ENCODE results near the gene BOLL.

The BOLL gene

GRCh38 chr2:197805715-197806633 is 20.9 kb upstream of the BOLL start:
- Histone ChIP-seq H3K36me3 (ENCODE audit: insufficient read depth, low read depth, low read length) (no peaks in the 10 kb centered on the region), H3K27ac (ENCODE audit: low read length) (no peak overlapping the region), H3K4me1 (ENCODE audit: insufficient read depth, low read length) (no peaks in the 10 kb centered on the region), H3K27me3 (ENCODE audit: insufficient read depth, low read length) (peaks cover 50% of the 10 kb centered on the region), H3K9ac (ENCODE audit: low read depth, low read length) (no peak overlapping the region), H3K4me3 (ENCODE audit: low read length) (peak overlapping the region; percentile 62), H3K9me3 (ENCODE audit: insufficient read depth, low read depth, low read length) (no peaks in the 10 kb centered on the region)

GRCh38 chr2:197804758-197805714 is 19.9 kb upstream of the BOLL start:
- Histone ChIP-seq H3K9ac (ENCODE audit: low read depth, low read length) (no peak overlapping the region), H3K36me3 (ENCODE audit: insufficient read depth, low read depth, low read length) (no peaks in the 10 kb centered on the region), H3K9me3 (ENCODE audit: insufficient read depth, low read depth, low read length) (no peaks in the 10 kb centered on the region), H3K27me3 (ENCODE audit: insufficient read depth, low read length) (peaks cover 50% of the 10 kb centered on the region), H3K4me3 (ENCODE audit: low read length) (peak overlapping the region; percentile 62), H3K27ac (ENCODE audit: low read length) (no peak overlapping the region), H3K4me1 (ENCODE audit: insufficient read depth, low read length) (no peaks in the 10 kb centered on the region)

GRCh38 chr2:197804049-197804757 is 19.1 kb upstream of the BOLL start, which contains the start of gene PLCL1:
Gene PLCL1, plus strand, starts transcription at chr2:197804593.
- Histone ChIP-seq H3K27me3 (ENCODE audit: insufficient read depth, low read length) (peaks cover 50% of the 10 kb centered on the region), H3K36me3 (ENCODE audit: insufficient read depth, low read depth, low read length) (no peaks in the 10 kb centered on the region), H3K27ac (ENCODE audit: low read length) (no peak within 1 kb of the TSS), H3K4me1 (ENCODE audit: insufficient read depth, low read length) (no peaks in the 10 kb centered on the region), H3K9me3 (ENCODE audit: insufficient read depth, low read depth, low read length) (no peaks in the 10 kb centered on the region), H3K4me3 (ENCODE audit: low read length) (peak within 1 kb of the TSS; percentile 62), H3K9ac (ENCODE audit: low read depth, low read length) (no peak within 1 kb of the TSS)

GRCh38 chr2:197803033-197803444 is 17.9 kb upstream of the BOLL start:
- Histone ChIP-seq H3K9me3 (ENCODE audit: insufficient read depth, low read depth, low read length) (no peaks in the 10 kb centered on the region), H3K4me3 (ENCODE audit: low read length) (no peak overlapping the region), H3K9ac (ENCODE audit: low read depth, low read length) (no peak overlapping the region), H3K27me3 (ENCODE audit: insufficient read depth, low read length) (peaks cover 45% of the 10 kb centered on the region), H3K4me1 (ENCODE audit: insufficient read depth, low read length) (no peaks in the 10 kb centered on the region), H3K36me3 (ENCODE audit: insufficient read depth, low read depth, low read length) (no peaks in the 10 kb centered on the region), H3K27ac (ENCODE audit: low read length) (no peak overlapping the region)

GRCh38 chr2:197801033-197801432 is 15.9 kb upstream of the BOLL start:
- H3K9me3 ChIP-seq (ENCODE audit: insufficient read depth, low read depth, low read length), result peaks cover 3% of the 10 kb centered on the region; the same call in 1 of the 2 replicates
- no peaks in the 10 kb centered on the region for H3K4me1 ChIP-seq (ENCODE audit: insufficient read depth, low read length)
- no peak overlapping the region for H3K4me3 ChIP-seq (ENCODE audit: low read length)
- no peaks in the 10 kb centered on the region for H3K36me3 ChIP-seq (ENCODE audit: insufficient read depth, low read depth, low read length)
- no peak overlapping the region for H3K27ac ChIP-seq (ENCODE audit: low read length)
- no peak overlapping the region for H3K9ac ChIP-seq (ENCODE audit: low read depth, low read length)
- H3K27me3 ChIP-seq (ENCODE audit: insufficient read depth, low read length), result peaks cover 25% of the 10 kb centered on the region

- peaks cover 15% of the 10 kb centered on the region for H3K27me3 ChIP-seq (ENCODE audit: insufficient read depth, low read length)
- H3K4me3 ChIP-seq (ENCODE audit: low read length), result no peak overlapping the region
- peaks cover 3% of the 10 kb centered on the region; the same call in 1 of the 2 replicates for H3K9me3 ChIP-seq (ENCODE audit: insufficient read depth, low read depth, low read length)
- H3K4me1 ChIP-seq (ENCODE audit: insufficient read depth, low read length), result no peaks in the 10 kb centered on the region
- no peaks in the 10 kb centered on the region for H3K36me3 ChIP-seq (ENCODE audit: insufficient read depth, low read depth, low read length)
- no peak overlapping the region for H3K9ac ChIP-seq (ENCODE audit: low read depth, low read length)
- H3K27ac ChIP-seq (ENCODE audit: low read length), result no peak overlapping the region
Measured at GRCh38 chr2:197800091-197800490, 15.0 kb upstream of the BOLL start.

- no peak overlapping the region for H3K9ac ChIP-seq (ENCODE audit: low read depth, low read length)
- H3K4me3 ChIP-seq (ENCODE audit: low read length), result no peak overlapping the region
- peaks cover 3% of the 10 kb centered on the region; the same call in 1 of the 2 replicates for H3K9me3 ChIP-seq (ENCODE audit: insufficient read depth, low read depth, low read length)
- no peaks in the 10 kb centered on the region for H3K4me1 ChIP-seq (ENCODE audit: insufficient read depth, low read length)
- no peak overlapping the region for H3K27ac ChIP-seq (ENCODE audit: low read length)
- peaks cover 10% of the 10 kb centered on the region for H3K27me3 ChIP-seq (ENCODE audit: insufficient read depth, low read length)
- H3K36me3 ChIP-seq (ENCODE audit: insufficient read depth, low read depth, low read length), result no peaks in the 10 kb centered on the region
Measured at GRCh38 chr2:197799068-197799467, 13.9 kb upstream of the BOLL start.

GRCh38 chr2:197798187-197798586 is 13.1 kb upstream of the BOLL start:
- Histone ChIP-seq H3K27me3 (ENCODE audit: insufficient read depth, low read length) (peaks cover 2% of the 10 kb centered on the region; the same call in 1 of the 2 replicates), H3K9me3 (ENCODE audit: insufficient read depth, low read depth, low read length) (peaks cover 3% of the 10 kb centered on the region; the same call in 1 of the 2 replicates), H3K9ac (ENCODE audit: low read depth, low read length) (no peak overlapping the region), H3K4me3 (ENCODE audit: low read length) (no peak overlapping the region), H3K27ac (ENCODE audit: low read length) (no peak overlapping the region), H3K36me3 (ENCODE audit: insufficient read depth, low read depth, low read length) (no peaks in the 10 kb centered on the region), H3K4me1 (ENCODE audit: insufficient read depth, low read length) (no peaks in the 10 kb centered on the region)

GRCh38 chr2:197795277-197795676 is 10.2 kb upstream of the BOLL start:
- Histone ChIP-seq H3K4me3 (ENCODE audit: low read length) (no peak overlapping the region), H3K27ac (ENCODE audit: low read length) (no peak overlapping the region), H3K9me3 (ENCODE audit: insufficient read depth, low read depth, low read length) (peaks cover 3% of the 10 kb centered on the region; the same call in 1 of the 2 replicates)

GRCh38 chr2:197793456-197793855 is 8.3 kb upstream of the BOLL start:
- Histone ChIP-seq H3K9ac (ENCODE audit: low read depth, low read length) (no peak overlapping the region), H3K36me3 (ENCODE audit: insufficient read depth, low read depth, low read length) (no peaks in the 10 kb centered on the region), H3K27me3 (ENCODE audit: insufficient read depth, low read length) (no peaks in the 10 kb centered on the region; the same call in 1 of the 2 replicates), H3K27ac (ENCODE audit: low read length) (no peak overlapping the region), H3K9me3 (ENCODE audit: insufficient read depth, low read depth, low read length) (peaks cover 3% of the 10 kb centered on the region; the same call in 1 of the 2 replicates), H3K4me1 (ENCODE audit: insufficient read depth, low read length) (no peaks in the 10 kb centered on the region), H3K4me3 (ENCODE audit: low read length) (no peak overlapping the region)

More at GRCh38 chr2:197795277-197795676, 10.2 kb upstream of the BOLL start:
- H3K27me3 ChIP-seq (ENCODE audit: insufficient read depth, low read length), result no peaks in the 10 kb centered on the region
- H3K36me3 ChIP-seq (ENCODE audit: insufficient read depth, low read depth, low read length), result no peaks in the 10 kb centered on the region
- H3K9ac ChIP-seq (ENCODE audit: low read depth, low read length), result no peak overlapping the region
- H3K4me1 ChIP-seq (ENCODE audit: insufficient read depth, low read length), result no peaks in the 10 kb centered on the region
